ENCODE measurements around the gene CALR.

DNA sequence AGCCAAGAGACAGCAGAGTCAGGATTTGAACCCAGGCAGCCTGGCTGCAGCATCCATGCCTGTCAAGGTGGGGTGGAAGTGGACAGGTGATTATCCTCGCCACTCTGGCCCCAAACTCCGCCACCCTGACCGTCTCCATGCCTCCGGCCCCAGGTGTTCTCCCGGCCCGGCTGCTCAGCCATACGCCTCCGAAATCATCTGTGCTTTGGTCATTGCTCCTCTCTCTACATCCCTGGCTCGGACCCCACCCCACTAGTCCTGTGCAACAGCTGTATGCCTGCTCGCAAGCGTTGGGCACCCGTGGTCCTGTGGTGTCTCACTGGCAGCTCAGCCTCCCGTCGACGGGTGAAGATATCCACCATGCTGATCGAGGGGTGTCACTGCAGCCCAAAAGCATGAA is 34.8 kb downstream of the CALR start:
- no peak for TF ChIP-seq EZH2phosphoT487 (IDR thresholded peaks at IDR 0.05; ENCODE audit: insufficient read depth, low read depth)
- TF ChIP-seq EZH2 (IDR thresholded peaks at IDR 0.05; ENCODE audit: insufficient read depth, poor library complexity, severe bottlenecking) = no peak
